GM10248 (cell line): ENCODE data around the gene LUZP1.

Experiments used
- CTCF ChIA-PET: fragments of 300-600 bp; sonication (Branson Sonifier 250); formaldehyde crosslinking; extraction: SDS; loops from one replicate; lab custom pipeline; 2021; ENCODE audit warnings: antibody characterized with exemption; lab: Yijun Ruan, JAX
- POLR2A ChIA-PET: fragments of 350-650 bp; sonication (Branson Sonifier 250); formaldehyde crosslinking; extraction: SDS; loops from one replicate; lab custom pipeline; 2020; ENCODE audit warnings: antibody characterized with exemption; lab: Yijun Ruan, JAX
- DNase-seq: peaks from one replicate; pipeline ENCODE4 v3.0.0; 2012; ENCODE audit errors: extremely low spot score
- CTCF ChIP-seq: IDR thresholded peaks from 2 replicates; pipeline ENCODE4 v1.5.1; 2012; ENCODE audit warnings: mild to moderate bottlenecking, low read depth; ENCODE audit errors: extremely low read depth, missing control alignments, control extremely low read depth

The LUZP1 gene

DNA sequence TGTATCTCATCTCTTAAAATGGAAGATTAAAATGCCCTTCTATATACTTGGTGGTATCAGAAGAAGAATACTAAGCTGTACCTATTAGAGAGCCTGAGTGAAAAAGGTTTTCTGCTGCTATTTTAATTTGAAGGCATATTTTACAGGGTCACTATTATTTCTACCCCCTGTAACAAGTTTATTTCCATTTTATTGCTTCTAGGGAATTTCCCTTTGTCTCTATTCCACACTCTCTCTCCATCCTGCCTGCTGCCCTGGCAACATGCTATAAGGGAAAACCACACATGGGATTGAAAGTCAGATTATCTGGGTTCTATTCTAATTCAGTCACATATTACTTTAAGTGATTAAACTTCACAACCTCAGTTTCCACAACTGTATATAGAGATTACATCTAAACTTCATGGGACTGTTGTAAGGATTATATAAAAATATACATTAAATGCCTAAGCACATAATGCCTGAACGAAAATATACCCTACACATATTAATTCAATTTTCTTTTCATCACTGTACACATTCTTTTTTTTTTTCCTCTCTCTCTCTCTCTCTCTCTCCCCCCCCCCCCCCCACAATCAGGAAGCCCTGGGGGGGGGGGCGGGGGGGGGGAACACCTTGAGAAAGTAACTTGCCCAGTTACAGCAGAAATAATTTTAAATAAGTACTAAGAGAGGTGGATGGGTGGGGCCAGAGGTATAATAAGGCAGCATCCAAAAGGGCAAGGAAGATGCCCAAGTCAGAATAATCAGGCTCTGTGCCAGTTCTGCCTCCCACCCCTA lies 51.5 kb downstream of the LUZP1 start:
- TF ChIP-seq CTCF = no peak
- DNase-seq = no peak
- CTCF ChIA-PET = no interaction called here
- POLR2A ChIA-PET = no interaction called here

DNA sequence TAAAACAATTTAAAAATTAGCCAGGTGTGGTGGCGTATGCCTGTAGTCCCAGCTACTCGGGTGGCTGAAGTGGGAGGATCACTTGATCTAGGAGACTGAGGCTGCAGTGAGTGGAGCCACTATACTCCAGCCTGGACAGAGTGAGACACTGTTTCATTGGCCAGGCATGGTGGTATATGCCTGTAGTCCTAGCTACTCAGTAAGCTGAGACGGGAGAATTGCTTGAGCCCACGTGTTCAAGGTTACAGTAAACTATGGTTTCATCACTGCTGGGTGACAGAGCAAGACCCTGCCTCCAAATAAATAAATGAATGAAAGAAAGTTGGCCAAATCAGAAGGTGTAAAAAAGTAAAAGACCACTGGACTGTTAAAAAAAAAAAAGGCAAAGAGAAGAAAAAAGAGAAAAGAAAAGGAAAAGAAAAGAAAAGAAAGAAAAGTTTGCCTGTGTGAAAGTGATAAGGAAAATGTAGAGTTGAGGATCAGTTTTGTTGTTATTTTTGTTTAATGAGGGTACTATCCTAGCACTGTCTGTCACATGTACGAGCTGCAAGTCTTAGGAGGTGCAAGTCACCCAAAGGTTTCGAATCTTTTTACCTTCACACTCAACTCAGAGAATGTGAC lies 52.3 kb downstream of the LUZP1 start:
- ChIA-PET POLR2A (no interaction called here), CTCF (interaction anchor here (1.4 to 2.2 kb wide), 4 partner anchors 9 to 68 kb away, joined by 3 to 12 read pairs (median 6); no protein-coding TSS in a partner anchor)
- no peak for TF ChIP-seq CTCF
- DNase-seq = no peak

DNA sequence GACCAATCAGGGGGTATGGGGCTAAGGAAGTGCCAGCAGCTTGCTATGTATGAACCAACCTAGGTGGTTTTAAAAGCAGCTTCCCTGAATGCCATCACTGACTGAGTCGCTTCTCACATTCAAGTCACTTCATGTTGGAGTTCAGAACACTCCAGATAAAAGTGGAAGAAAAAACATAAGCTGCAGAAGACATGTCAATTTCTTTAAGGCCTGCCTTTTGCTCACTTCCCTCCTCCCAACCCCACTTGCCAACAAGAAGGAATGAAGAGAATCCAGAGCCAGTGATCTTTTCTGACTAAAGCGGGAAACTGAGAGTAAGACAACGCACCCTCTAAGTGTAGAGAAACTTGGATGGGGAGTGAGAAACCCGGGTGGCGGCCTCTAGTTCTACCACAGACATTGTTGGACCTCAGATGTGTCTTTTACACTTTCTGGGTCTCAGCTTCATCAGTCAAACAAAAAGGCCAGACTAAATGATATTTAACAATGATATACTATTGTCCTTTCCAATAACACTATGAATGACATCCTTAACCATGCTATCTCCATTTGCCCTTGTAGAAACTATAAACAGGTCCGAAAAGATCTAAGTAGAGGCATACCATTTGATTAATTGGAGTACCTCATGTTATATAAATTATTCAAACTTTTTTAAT lies 54.1 kb downstream of the LUZP1 start:
- no peak for TF ChIP-seq CTCF
- no peak for DNase-seq
- ChIA-PET POLR2A (interaction anchor here (0.5 kb wide), 1 partner anchor 67 kb away, joined by 3 read pairs; no protein-coding TSS in a partner anchor), CTCF (interaction anchor here (0.7 to 2.2 kb wide), 5 partner anchors 10 to 70 kb away, joined by 3 to 12 read pairs (median 6); no protein-coding TSS in a partner anchor)

GRCh38 chr1:23111600-23112535 lies 56.8 kb downstream of the LUZP1 start:
- no peak for TF ChIP-seq CTCF
- DNase-seq = no peak
- CTCF ChIA-PET = interaction anchor here (1.0 to 9.1 kb wide), 5 partner anchors 9 to 73 kb away, joined by 3 to 83 read pairs (median 15); no protein-coding TSS in a partner anchor
- POLR2A ChIA-PET = no interaction called here

DNA sequence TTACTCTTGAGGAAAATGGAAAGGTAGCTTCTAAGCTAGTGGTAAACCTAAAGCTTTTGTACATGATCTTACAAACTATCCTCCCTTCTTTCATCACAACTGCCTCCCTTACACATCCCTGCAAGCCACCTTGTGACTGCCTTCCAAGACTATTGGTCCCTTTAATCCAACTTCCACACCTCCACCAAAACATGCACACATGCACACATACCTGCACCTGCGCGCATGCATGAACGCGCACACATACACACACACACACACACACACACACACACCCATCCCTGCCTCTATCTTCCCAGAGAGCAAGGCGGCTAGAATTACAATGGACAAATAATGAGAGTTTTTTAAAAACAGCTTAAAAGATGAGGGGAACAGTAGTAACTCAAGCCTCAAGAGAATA lies 58.3 kb downstream of the LUZP1 start:
- DNase-seq = no peak
- POLR2A ChIA-PET = no interaction called here
- no peak for TF ChIP-seq CTCF
- CTCF ChIA-PET = interaction anchor here (0.9 to 9.1 kb wide), 7 partner anchors 9 to 74 kb away, joined by 3 to 83 read pairs (median 4); no protein-coding TSS in a partner anchor
